ENCODE results near the gene GPR162. TPM values are rescaled to one million over a fixed set of nuclear protein-coding genes. Genes with fewer than 3 reads are reported as not detected.

GPR162 gene
- total RNA-seq, 1 experiment from 2014 or later, result 2.3 TPM

- Histone ChIP-seq H2AFZ (ENCODE audit: low read depth, low read length, poor library complexity, severe bottlenecking) (no peak overlapping the region), H3K9ac (ENCODE audit: low read length) (no peak overlapping the region), H3K36me3 (ENCODE audit: control insufficient read depth in 1 of 2, insufficient read depth in 2 of 2, low read length in 2 of 2) (no peaks in the 10 kb centered on the region), H3K4me1 (ENCODE audit: control insufficient read depth in 1 of 2, insufficient read depth in 2 of 2, low read length in 2 of 2) (no peaks in the 10 kb centered on the region), H3K4me2 (ENCODE audit: low read length) (no peak overlapping the region), H3K4me3 (replicated peaks in 1 of 2; ENCODE audit: low read depth in 1 of 2, low read length in 2 of 2) (no peak overlapping the region), H3K9me2 (ENCODE audit: insufficient read depth) (no peaks in the 10 kb centered on the region), H4K20me1 (ENCODE audit: insufficient read depth) (no peaks in the 10 kb centered on the region), H3K79me2 (ENCODE audit: insufficient read depth, low read length) (no peaks in the 10 kb centered on the region), H3K9me3 (ENCODE audit: control insufficient read depth in 1 of 2, insufficient read depth in 1 of 2, low read depth in 1 of 2, low read length in 2 of 2) (no peaks in the 10 kb centered on the region), H3K27ac (ENCODE audit: low read depth, low read length) (no peak overlapping the region), H3K27me3 (ENCODE audit: insufficient read depth, low read length) (no peaks in the 10 kb centered on the region)
- TF ChIP-seq ZBTB33 (IDR thresholded peaks at IDR 0.05; ENCODE audit: extremely low read depth, insufficient replicate concordance, low read length) (no peak), POLR2A (IDR thresholded peaks at IDR 0.05; ENCODE audit: borderline replicate concordance, extremely low read depth, insufficient read depth, insufficient read length) (no peak), ELF1 (IDR thresholded peaks at IDR 0.05; ENCODE audit: borderline replicate concordance, low read depth) (no peak), CEBPB (IDR thresholded peaks at IDR 0.05; ENCODE audit: low read depth) (no peak), ZNF274 (IDR thresholded peaks at IDR 0.05; ENCODE audit: low read depth, low read length) (no peak), SRF (IDR thresholded peaks at IDR 0.05; ENCODE audit: low read depth) (no peak), TCF7L2 (IDR thresholded peaks at IDR 0.05; ENCODE audit: borderline replicate concordance, extremely low read depth, insufficient read depth, insufficient read length) (no peak), SP1 (IDR thresholded peaks at IDR 0.05; ENCODE audit: low read depth) (no peak), FOSL1 (IDR thresholded peaks at IDR 0.05; ENCODE audit: low read depth) (no peak), ZFX (IDR thresholded peaks at IDR 0.05) (no peak), SIN3A (IDR thresholded peaks at IDR 0.05; ENCODE audit: low read depth) (no peak), EZH2 (IDR thresholded peaks at IDR 0.05) (no peak), YY1 (IDR thresholded peaks at IDR 0.05; ENCODE audit: extremely low read depth, insufficient replicate concordance, low read depth, low read length) (no peak), EGR1 (IDR thresholded peaks at IDR 0.05; ENCODE audit: low read depth) (no peak), JUND (IDR thresholded peaks at IDR 0.05) (no peak), RAD21 (IDR thresholded peaks at IDR 0.05; ENCODE audit: low read depth) (no peak), CBX3 (IDR thresholded peaks at IDR 0.05; ENCODE audit: low read depth) (no peak)
- TF ChIP-seq, protein P1, sequence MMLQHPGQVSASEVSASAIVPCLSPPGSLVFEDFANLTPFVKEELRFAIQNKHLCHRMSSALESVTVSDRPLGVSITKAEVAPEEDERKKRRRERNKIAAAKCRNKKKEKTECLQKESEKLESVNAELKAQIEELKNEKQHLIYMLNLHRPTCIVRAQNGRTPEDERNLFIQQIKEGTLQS (IDR thresholded peaks at IDR 0.05), result no peak
- TF ChIP-seq, protein P2, sequence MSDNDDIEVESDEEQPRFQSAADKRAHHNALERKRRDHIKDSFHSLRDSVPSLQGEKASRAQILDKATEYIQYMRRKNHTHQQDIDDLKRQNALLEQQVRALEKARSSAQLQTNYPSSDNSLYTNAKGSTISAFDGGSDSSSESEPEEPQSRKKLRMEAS (IDR thresholded peaks at IDR 0.05), result no peak
- POLR2A ChIA-PET, result no interaction called here
- DNase-seq (ENCODE audit: low read depth, low spot score), result no peak
- no peak for ATAC-seq
- BruUV-seq (replicated peaks), result no TSS peak
- RAD21 ChIA-PET (ENCODE audit: low non-redundant PET in 1 of 2, low total read pairs in 2 of 2, uncharacterized antibody in 2 of 2, unreplicated experiment in 2 of 2), result no interaction called here
- intact Hi-C loops (cut with micrococcal nuclease), result no loop called here
- CTCF ChIA-PET, result no interaction called here
Measured at GRCh38 chr12:6790496-6791150, 31.0 kb upstream of the GPR162 start.

Data from HCT116 (cell line).